ENCODE results near the gene PLEKHH3. TPM values are rescaled to one million over a fixed set of nuclear protein-coding genes. Genes with fewer than 3 reads are reported as not detected.

PLEKHH3 gene
- total RNA-seq, 1 experiment from 2014 or later = 26.2 TPM

DNA sequence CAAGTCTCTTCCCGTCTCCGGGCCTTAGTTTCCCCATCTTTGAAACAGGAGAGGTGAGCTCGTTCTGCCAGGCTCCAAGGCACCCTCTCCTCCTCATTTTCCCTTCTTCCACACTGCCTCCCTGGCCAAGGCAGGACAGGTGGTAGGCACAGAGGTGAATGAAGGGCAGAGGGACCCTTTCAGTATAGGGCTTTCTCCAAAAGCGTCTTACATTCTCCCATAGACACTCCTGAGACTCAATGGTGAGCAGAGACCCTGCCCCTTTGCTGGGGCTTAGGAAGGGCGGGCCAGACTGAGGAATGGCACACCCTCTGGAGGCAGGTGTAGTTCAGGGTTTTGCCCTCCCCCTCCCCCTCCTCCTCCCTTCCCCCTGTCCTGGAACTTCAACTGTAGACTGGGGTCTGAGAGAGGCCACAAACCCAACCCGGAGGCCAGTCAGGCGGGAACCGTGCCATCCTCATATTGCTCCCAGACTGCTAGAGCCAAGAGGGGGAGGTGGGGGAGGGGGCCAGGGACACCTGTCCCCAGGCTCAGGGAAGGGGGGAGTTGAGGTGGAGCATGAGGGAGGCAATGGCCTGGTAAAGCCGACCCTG is 1.9 kb downstream of the PLEKHH3 start:
- Mint-ChIP-seq H3K36me3 (ENCODE audit: insufficient read depth, unreplicated experiment) (peaks cover 48% of the 10 kb centered on the region), H3K4me3 (ENCODE audit: unreplicated experiment) (peak overlapping the region; percentile 89), H3K9me3 (ENCODE audit: unreplicated experiment) (no peaks in the 10 kb centered on the region), H3K27ac (ENCODE audit: unreplicated experiment) (peak overlapping the region; percentile 63), H3K27me3 (ENCODE audit: insufficient read depth, unreplicated experiment) (no peaks in the 10 kb centered on the region), H3K4me1 (ENCODE audit: low read depth, unreplicated experiment) (no peaks in the 10 kb centered on the region)
- Histone ChIP-seq H3K4me1 (peaks cover 18% of the 10 kb centered on the region), H3K27me3 (replicated peaks; ENCODE audit: control insufficient read depth, insufficient read depth, low read length) (no peaks in the 10 kb centered on the region), H3K9me3 (no peaks in the 10 kb centered on the region), H3K4me3 (ENCODE audit: low read depth, low read length) (peak overlapping the region; percentile 85), H3K36me3 (ENCODE audit: control insufficient read depth, insufficient read depth, low read length) (peaks cover 2% of the 10 kb centered on the region)
- ChIA-PET POLR2A (no interaction called here), CTCF (interaction anchor here (0.8 to 1.3 kb wide), 2 partner anchors 56 to 96 kb away, joined by 3 to 4 read pairs; no protein-coding TSS in a partner anchor)
- intact Hi-C loops (cut with micrococcal nuclease; ENCODE audit: unreplicated experiment) = loop anchor here (5.0 kb wide), 1 partner anchor 87 kb away; the partner anchor contains the start of gene RAMP2
- DNase-seq = peak in 1 of 2 experiments; percentile 30
- TF ChIP-seq, protein P1, sequence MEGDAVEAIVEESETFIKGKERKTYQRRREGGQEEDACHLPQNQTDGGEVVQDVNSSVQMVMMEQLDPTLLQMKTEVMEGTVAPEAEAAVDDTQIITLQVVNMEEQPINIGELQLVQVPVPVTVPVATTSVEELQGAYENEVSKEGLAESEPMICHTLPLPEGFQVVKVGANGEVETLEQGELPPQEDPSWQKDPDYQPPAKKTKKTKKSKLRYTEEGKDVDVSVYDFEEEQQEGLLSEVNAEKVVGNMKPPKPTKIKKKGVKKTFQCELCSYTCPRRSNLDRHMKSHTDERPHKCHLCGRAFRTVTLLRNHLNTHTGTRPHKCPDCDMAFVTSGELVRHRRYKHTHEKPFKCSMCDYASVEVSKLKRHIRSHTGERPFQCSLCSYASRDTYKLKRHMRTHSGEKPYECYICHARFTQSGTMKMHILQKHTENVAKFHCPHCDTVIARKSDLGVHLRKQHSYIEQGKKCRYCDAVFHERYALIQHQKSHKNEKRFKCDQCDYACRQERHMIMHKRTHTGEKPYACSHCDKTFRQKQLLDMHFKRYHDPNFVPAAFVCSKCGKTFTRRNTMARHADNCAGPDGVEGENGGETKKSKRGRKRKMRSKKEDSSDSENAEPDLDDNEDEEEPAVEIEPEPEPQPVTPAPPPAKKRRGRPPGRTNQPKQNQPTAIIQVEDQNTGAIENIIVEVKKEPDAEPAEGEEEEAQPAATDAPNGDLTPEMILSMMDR (IDR thresholded peaks at IDR 0.05; ENCODE audit: insufficient read depth in 1 of 2, low read depth in 1 of 2, low read length in 1 of 2, severe bottlenecking in 1 of 2, unreplicated experiment in 1 of 2) = no peak
- BruUV-seq (replicated peaks) = no TSS peak

DNA sequence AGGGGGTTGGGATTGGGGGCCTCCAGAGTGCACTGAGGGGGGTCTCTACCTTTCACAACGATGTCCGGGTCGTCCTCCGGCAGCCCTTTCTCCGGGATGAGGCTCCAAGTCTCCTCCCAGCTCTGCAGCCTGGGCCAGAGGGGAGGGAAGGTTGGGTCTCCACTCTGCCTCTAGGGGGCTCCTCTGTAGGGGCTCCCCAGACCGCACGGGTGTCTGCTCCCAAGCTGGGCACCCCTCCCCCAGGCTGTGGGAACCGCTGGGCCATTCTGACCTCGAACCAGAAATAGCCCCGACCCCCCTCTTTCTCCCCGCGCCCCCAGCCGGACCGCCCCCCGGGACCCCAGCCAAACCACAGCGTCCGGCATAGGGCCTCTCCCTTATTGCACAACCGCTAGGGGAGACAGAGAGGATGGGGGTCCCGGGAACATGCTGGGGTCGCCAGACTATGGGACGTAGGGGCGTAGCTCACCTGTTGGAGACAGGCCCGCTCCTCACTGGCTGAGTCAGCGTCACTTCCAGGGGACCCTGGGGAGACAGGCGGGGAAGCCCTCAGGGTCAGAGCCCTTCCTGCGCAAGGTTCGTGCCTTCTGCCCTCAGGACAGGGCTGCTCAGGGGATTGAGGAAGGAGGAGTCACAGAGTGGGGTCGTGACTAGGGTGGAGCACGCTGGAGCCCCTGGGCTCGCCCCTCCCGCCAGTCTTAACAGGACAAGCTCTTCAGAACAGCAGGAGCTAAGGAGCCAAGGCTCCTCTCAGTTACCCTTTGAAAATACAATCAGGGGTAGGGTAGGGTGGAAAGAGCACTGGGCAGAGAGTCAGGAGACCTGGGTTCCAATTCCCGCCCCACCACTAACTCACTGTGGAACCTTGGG is 2.7 kb downstream of the PLEKHH3 start:
- H3K36me3 Mint-ChIP-seq (ENCODE audit: insufficient read depth, unreplicated experiment) = peaks cover 50% of the 10 kb centered on the region
- intact Hi-C loops (cut with micrococcal nuclease; ENCODE audit: unreplicated experiment) = no loop called here
- H3K9me3 Mint-ChIP-seq (ENCODE audit: unreplicated experiment) = no peaks in the 10 kb centered on the region
- peak in 1 of 2 experiments; percentile 31 for DNase-seq
- Histone ChIP-seq H3K4me1 (peaks cover 18% of the 10 kb centered on the region), H3K36me3 (ENCODE audit: control insufficient read depth, insufficient read depth, low read length) (peaks cover 2% of the 10 kb centered on the region), H3K4me3 (ENCODE audit: low read depth, low read length) (no peak overlapping the region), H3K27me3 (replicated peaks; ENCODE audit: control insufficient read depth, insufficient read depth, low read length) (no peaks in the 10 kb centered on the region), H3K9me3 (no peaks in the 10 kb centered on the region)
- no peaks in the 10 kb centered on the region for H3K4me1 Mint-ChIP-seq (ENCODE audit: low read depth, unreplicated experiment)
- TF ChIP-seq, protein P1 (IDR thresholded peaks at IDR 0.05; ENCODE audit: insufficient read depth in 1 of 2, low read depth in 1 of 2, low read length in 1 of 2, severe bottlenecking in 1 of 2, unreplicated experiment in 1 of 2) = peak; percentile 38 to 42
- ChIA-PET CTCF (interaction anchor here (0.6 to 1.3 kb wide), 4 partner anchors 15 to 96 kb away, joined by 3 to 4 read pairs (median 3); partner anchors contain the start of gene TUBG2), POLR2A (no interaction called here)
- H3K4me3 Mint-ChIP-seq (ENCODE audit: unreplicated experiment) = peak overlapping the region; percentile 89
- BruUV-seq (replicated peaks) = no TSS peak
- H3K27me3 Mint-ChIP-seq (ENCODE audit: insufficient read depth, unreplicated experiment) = no peaks in the 10 kb centered on the region
- peak overlapping the region; percentile 63 for H3K27ac Mint-ChIP-seq (ENCODE audit: unreplicated experiment)

DNA sequence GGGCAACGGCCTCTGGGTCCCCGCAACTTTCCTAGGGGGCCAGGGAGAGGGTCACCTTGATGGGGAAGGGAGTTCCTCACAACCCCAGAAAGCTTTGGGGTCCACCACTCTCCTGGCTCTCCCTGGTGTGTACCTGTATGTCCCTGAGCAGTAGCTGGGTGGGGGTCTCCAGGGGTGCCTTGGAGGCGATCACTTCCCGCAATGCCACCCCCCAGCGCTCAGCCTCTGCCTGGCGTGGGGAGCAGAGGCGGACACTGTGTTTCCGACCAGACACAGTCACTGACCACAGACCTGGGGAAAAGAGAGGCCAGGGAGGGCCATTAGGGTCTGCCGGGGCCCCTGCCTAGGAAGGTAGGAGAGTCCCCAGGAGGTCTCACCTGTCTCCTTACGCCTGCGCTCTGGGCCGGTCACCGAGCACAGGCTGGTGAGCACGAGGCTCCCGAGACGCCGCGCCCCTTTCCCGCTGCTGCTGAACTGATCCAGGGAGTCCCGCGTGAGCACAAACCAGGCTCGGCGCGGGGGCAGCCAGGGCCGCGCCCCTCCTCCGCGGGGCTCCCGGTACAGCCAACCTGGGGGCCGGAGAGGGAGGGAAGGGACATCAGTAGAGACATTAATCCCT is 3.4 kb downstream of the PLEKHH3 start:
- Mint-ChIP-seq H3K4me1 (ENCODE audit: low read depth, unreplicated experiment) (no peaks in the 10 kb centered on the region), H3K9me3 (ENCODE audit: unreplicated experiment) (no peaks in the 10 kb centered on the region), H3K4me3 (ENCODE audit: unreplicated experiment) (no peak overlapping the region), H3K27me3 (ENCODE audit: insufficient read depth, unreplicated experiment) (no peaks in the 10 kb centered on the region), H3K36me3 (ENCODE audit: insufficient read depth, unreplicated experiment) (peaks cover 57% of the 10 kb centered on the region), H3K27ac (ENCODE audit: unreplicated experiment) (no peak overlapping the region)
- no peak for DNase-seq
- TF ChIP-seq, protein P1 (IDR thresholded peaks at IDR 0.05; ENCODE audit: insufficient read depth in 1 of 2, low read depth in 1 of 2, low read length in 1 of 2, severe bottlenecking in 1 of 2, unreplicated experiment in 1 of 2) = no peak
- ChIA-PET POLR2A (no interaction called here), CTCF (interaction anchor here (0.6 to 0.9 kb wide), 3 partner anchors 14 to 69 kb away, joined by 3 read pairs; partner anchors contain the start of gene TUBG2)
- intact Hi-C loops (cut with micrococcal nuclease; ENCODE audit: unreplicated experiment) = no loop called here
- H3K36me3 ChIP-seq (ENCODE audit: control insufficient read depth, insufficient read depth, low read length) = peaks cover 2% of the 10 kb centered on the region
- H3K4me3 ChIP-seq (ENCODE audit: low read depth, low read length) = no peak overlapping the region
- no peaks in the 10 kb centered on the region for H3K27me3 ChIP-seq (replicated peaks; ENCODE audit: control insufficient read depth, insufficient read depth, low read length)
- H3K9me3 ChIP-seq = no peaks in the 10 kb centered on the region
- no TSS peak for BruUV-seq (replicated peaks)
- H3K4me1 ChIP-seq = peaks cover 18% of the 10 kb centered on the region

Measured in Caco-2 (cell line).